GM12865 (cell line): ENCODE results near the gene ARMC7.

ENCODE experiments used
- DNase-seq: peaks from one replicate; pipeline ENCODE4 v3.0.0; 2010; ENCODE audit warnings: low read depth
- H3K4me3 ChIP-seq: 2 replicates; pipeline ENCODE4 v1.5.1; 2011; ENCODE audit warnings: mild to moderate bottlenecking, low read depth, low read length, control low read depth
- CTCF ChIP-seq: IDR thresholded peaks from 2 replicates; pipeline ENCODE4 v1.5.1; 2011; ENCODE audit warnings: low read length, control low read depth, low read depth, inconsistent platforms; ENCODE audit not compliant: insufficient read depth; ENCODE audit errors: missing control alignments

The ARMC7 gene

GRCh38 chr17:75114552-75115314 lies 5.0 kb downstream of the ARMC7 start:
- TF ChIP-seq CTCF: no peak
- peak overlapping the region; percentile 65 for H3K4me3 ChIP-seq
- peak; percentile 55 for DNase-seq

GRCh38 chr17:75115555-75115954 lies 5.8 kb downstream of the ARMC7 start:
- no peak for DNase-seq
- H3K4me3 ChIP-seq: no peak overlapping the region
- no peak for TF ChIP-seq CTCF

GRCh38 chr17:75116737-75117136 lies 7.0 kb downstream of the ARMC7 start:
- no peak for DNase-seq
- H3K4me3 ChIP-seq: no peak overlapping the region
- no peak for TF ChIP-seq CTCF

GRCh38 chr17:75118307-75118706 lies 8.5 kb downstream of the ARMC7 start:
- H3K4me3 ChIP-seq: no peak overlapping the region
- no peak for TF ChIP-seq CTCF
- DNase-seq: no peak

GRCh38 chr17:75124041-75124818 lies 14.5 kb downstream of the ARMC7 start:
- TF ChIP-seq CTCF: no peak
- DNase-seq: no peak
- H3K4me3 ChIP-seq: no peak overlapping the region

GRCh38 chr17:75124819-75125162 lies 15.0 kb downstream of the ARMC7 start:
- DNase-seq: no peak
- TF ChIP-seq CTCF: no peak
- H3K4me3 ChIP-seq: no peak overlapping the region
